NCI-H2029 (cell line): ENCODE measurements around the gene WDR54.
"Not testable (repeated sequence)": the region's sequence is repeated elsewhere in the genome, so short reads cannot be mapped to it uniquely, and the experiment has no call there.

Experiments
- DNase-seq: peaks from one replicate; lab custom pipeline; 2025; lab: John Stamatoyannopoulos, UW

Gene WDR54

DNA sequence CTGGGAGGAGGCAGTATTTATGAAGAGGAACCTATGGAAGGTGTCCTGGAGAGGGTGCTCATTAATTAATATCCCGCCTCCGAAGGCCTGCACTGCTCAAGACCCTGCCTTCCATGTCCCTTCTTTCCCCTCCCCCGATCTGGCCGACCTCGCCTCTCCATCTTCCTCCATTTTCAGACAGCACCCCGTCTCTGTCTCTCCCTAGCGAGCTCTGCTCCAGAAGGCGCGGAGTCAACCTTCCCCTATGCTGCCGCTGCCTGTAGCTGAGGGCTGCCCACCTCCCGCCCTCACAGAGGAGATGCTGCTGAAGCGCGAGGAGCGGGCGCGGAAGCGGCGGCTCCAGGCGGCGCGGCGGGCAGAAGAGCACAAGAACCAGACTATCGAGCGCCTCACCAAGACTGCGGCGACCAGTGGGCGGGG is 35.6 kb downstream of the WDR54 start:
- DNase-seq, result no peak

DNA sequence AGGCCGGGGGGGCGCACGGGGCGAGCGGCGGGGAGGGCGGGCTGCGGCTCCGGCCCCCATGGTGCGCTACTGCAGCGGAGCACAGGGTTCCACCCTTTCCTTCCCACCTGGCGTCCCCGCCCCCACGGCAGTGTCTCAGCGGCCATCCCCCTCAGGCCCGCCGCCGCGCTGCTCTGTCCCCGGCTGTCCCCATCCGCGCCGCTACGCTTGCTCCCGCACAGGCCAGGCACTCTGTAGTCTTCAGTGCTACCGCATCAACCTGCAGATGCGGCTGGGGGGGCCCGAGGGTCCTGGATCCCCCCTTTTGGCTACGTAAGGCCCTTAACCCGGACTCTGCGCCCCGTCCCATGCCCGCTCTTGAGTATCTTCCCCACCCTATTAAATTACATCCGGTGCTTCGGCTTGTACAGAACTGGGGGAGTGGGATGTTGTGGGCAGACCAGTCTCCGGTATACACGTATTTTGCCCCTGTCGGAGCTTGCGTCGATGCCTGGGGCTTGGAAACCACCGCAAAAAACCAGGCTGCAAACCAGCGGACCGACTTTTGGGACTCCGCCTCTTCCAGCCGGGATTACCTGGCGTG is 36.1 kb downstream of the WDR54 start:
- DNase-seq, result peak; percentile 49

DNA sequence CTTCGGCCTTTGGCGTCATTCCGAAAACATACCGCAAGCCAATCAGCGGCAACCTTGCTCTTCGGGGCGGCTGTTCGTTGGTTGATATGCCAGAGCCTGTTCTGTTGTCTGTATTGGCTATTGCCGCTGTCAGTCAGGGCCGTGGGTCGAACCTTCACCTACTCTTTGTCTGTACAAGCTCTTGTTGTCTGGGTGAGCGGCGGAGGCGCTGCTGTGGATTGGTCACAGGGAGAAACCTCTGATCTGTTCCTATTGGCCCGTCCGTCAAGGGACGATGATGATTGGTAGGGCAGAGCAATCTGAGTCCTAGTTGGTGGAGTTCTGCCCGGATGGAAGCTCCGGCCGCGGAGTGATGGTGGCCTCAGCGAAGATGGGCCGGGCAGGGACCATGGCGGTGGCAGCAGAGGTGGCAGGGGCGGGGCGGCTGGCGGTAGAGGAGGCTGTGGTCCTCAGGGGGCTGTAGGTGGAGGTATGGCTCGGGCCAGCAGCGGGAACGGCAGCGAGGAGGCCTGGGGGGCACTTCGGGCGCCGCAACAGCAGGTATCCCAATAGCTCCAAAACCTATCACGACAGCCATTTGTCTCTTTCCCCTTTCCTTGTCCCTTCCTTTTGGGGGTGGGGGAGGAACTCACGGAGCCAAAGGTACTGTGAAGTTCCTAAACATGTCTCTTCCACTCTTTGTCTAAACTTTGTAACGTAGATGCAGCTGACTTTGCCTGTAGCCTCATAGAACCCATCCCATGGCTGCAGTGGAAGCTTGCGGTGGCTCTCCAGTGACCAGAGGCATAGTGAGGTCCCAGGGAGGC is 36.8 kb downstream of the WDR54 start, which contains the start of gene WBP1:
WBP1 (plus strand) TSS at position 307 of the 806 bp plus-strand sequence; CDS start at position 472, 165 bp downstream.
- peak; percentile 97 for DNase-seq

DNA sequence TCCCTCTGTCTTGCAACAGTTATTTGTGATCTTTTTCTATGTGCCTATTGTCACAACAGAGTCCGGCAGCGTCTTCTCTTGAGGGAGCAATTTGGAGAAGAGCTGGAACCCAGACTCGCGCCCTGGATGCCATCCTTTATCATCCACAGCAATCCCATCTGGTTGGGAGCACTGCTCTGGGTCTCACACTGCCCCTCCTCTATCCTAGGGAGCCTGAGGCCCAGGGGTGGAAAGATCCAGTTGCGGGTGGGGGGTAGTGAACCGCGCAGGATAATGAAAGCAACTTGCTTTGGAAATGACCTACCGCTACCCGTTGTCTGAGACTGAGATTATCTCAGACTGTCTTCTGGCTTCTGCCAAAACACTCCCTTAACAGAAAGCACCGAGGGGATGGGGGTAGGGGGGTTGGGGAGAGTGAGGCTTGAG is 37.4 kb downstream of the WDR54 start:
- DNase-seq, result no peak

DNA sequence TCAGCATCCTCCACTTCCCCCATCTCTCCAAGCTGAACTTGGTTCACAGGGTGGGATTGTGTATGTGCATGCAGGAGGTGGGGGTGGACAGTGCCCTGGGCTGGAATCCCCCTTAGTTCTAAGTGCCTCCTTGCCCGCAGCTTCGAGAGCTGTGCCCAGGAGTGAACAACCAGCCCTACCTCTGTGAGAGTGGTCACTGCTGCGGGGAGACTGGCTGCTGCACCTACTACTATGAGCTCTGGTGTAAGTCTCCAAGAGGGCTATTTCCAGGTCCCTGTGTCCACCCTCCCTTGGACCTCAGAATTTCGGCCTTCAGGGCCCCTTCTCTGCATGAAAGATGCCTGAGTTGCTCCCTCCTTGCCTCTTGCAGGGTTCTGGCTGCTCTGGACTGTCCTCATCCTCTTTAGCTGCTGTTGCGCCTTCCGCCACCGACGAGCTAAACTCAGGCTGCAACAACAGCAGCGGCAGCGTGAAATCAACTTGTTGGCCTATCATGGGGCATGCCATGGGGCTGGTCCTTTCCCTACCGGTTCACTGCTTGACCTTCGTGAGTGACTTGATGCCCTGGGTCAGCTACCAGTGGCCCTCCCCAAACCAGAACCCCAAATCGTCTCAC is 38.1 kb downstream of the WDR54 start:
- DNase-seq, result not testable (repeated sequence)

DNA sequence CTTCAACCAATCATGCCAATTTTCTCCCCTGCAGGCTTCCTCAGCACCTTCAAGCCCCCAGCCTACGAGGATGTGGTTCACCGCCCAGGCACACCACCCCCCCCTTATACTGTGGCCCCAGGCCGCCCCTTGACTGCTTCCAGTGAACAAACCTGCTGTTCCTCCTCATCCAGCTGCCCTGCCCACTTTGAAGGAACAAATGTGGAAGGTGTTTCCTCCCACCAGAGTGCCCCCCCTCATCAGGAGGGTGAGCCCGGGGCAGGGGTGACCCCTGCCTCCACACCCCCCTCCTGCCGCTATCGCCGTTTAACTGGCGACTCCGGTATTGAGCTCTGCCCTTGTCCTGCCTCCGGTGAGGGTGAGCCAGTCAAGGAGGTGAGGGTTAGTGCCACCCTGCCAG is 38.7 kb downstream of the WDR54 start:
- not testable (repeated sequence) for DNase-seq

DNA sequence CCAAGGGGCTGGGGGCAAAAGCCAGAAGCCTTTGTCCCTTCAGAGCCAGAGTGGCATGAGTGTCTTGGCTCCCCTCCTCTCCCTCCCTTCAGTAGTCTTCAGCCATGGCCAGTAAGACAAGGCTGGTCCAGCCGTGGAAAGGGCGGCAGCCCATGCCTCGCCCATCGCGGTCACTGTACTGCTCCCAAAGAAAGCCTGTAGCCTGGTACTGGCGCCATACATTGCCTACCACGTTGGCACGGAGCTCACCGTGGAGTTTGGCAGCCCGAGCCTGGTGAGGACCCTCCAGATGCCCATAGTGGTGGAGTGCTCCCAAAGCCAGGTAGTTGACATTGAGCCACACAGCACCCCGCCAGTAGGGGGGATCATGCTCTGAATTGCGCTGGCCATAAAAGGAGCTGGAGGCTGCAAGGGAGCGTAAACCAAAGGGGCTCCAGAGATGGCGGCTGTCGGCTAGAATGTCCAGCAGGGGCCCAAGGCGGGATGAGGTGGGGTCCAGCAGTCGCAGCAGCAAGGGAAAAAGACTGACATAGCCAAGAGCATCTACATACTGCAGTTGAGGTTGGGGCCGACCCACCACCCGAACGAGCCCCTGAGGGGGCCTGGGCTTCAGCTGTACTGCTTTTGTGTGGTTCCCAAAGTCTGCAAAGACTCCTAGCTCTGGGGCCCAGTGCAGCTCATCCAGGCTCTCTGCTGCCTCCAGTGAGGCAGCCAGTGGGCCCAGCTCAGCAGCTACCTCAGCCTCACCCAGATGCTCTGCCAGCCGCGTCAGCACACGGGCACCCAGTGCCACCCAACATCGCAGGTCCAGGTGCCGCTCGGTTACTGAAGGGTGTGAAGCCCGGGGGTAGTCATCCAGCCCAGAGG is 39.9 kb downstream of the WDR54 start:
- DNase-seq, result no peak

DNA sequence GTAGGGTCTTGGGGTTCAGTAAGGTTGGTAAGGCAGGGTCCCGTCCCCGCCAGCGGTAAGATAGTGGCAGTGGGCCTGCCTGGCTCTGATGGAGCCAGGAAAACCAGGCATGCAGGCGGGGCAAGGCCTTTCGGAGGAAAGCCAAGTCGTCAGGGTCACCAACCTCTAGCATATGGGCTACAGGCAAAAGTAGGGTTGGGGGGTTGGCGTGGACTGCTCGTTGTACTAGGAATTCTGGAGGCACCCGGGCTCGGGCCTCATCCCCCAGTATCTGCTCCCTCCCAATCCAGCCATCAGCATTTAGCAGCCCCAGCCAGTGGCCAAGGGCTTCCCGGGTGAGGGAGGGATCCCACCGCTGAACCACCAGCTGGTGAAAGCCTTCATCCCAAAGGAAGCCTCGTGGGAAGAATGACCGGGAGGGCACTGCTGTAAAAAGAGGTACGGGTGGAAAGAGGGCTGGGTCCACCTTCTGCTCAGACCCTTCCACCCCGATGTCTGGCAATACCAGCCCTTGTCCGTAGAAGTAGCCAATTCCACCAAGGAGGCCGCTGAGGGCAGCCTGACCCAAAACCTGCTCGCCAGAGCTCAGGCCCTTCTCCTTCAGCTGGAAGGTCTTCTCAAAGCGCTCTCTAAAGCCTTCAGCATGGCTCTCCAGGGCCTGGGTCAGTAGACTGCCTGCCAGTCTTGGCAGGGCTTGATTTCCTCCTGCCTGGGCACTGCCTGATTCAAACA is 40.7 kb downstream of the WDR54 start:
- DNase-seq, result no peak

DNA sequence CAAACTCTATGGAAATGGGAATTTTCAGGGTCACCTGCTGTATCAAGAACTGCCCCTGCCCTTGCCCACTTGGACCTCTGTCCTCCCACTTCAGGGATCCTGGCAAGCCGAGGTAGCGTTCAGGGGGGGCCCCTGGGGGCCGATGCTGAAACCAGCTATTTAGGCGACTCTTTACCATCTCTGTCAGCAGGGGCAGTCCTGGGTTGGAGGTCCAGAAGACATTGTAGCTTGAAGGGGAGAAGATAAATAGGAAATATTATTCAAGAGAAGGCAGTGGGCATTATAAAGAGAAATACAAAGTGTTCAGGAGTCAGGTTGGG is 41.2 kb downstream of the WDR54 start:
- DNase-seq, result no peak

DNA sequence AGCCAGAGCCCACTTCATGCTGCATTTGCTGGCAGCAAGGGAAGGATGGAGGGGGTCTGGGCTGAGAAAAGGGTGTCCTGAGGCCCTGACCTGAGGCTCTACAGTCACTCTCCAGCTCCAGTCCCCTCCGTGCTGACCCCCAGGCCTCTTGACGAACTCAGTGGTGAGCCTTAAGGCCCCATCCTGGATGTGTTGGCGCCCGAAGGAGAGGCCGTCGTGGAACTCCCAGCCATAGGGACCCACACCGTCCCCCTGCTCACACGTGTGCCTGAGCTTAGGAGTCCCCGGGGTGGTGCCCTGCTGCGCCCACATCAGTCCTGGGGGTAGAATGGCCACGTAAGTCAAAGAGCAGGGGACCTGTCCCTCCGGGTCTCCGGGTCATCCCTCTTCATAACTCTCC is 42.9 kb downstream of the WDR54 start:
- no peak for DNase-seq

DNA sequence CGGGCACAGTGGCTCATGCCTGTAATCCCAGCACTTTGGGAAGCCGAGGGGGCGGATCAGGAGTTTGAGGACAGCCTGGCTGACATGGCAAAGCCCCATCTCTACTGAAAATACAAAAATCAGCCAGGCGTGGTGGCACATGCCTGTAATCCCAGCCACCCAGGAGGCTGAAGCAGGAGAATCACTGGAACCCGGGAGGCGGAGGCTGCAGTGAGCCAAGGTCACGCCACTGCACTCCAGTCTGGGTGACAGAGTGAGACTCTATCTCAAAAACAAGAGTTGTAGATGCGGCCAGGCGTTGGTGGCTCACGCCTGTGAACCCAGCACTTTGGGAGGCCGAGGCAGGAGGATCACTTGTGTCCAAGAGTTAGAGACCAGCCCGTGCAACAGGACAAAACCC is 49.2 kb downstream of the WDR54 start:
- DNase-seq, result not testable (repeated sequence)

DNA sequence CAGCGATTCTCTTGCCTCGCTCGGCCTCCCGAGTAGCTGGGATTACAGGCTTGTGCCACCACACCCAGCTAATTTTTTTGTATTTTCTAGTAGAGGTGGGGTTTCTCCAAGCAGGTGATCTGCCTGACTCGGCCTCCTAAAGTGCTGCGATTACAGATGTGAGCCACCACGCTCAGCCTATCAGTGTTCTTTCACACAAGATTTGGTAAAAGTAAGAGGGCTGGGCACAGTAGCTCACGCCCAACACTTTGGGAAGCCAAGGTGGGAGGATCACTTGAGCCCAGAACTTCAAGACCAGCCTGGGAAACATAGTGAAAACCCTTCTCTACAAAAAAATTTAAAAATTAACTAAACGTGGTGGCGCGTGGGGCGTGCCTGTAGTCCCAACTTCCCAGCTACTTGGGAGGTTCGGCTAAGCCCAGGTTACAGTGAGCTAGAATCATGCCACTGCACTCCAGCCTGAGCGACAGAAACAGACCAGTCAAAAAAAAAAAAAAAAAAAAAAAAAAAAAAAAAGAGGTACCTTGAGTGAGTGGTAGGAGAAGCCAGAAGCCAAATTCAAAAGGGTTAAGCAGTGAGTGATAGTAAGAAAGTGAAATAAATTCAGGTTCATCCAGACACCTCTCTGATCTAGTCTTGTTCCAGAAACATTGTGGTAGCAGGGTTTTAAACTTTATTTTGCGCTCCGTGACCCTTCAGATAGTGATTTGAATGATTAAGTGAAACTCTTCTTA is 50.0 kb downstream of the WDR54 start:
- DNase-seq, result no peak

DNA sequence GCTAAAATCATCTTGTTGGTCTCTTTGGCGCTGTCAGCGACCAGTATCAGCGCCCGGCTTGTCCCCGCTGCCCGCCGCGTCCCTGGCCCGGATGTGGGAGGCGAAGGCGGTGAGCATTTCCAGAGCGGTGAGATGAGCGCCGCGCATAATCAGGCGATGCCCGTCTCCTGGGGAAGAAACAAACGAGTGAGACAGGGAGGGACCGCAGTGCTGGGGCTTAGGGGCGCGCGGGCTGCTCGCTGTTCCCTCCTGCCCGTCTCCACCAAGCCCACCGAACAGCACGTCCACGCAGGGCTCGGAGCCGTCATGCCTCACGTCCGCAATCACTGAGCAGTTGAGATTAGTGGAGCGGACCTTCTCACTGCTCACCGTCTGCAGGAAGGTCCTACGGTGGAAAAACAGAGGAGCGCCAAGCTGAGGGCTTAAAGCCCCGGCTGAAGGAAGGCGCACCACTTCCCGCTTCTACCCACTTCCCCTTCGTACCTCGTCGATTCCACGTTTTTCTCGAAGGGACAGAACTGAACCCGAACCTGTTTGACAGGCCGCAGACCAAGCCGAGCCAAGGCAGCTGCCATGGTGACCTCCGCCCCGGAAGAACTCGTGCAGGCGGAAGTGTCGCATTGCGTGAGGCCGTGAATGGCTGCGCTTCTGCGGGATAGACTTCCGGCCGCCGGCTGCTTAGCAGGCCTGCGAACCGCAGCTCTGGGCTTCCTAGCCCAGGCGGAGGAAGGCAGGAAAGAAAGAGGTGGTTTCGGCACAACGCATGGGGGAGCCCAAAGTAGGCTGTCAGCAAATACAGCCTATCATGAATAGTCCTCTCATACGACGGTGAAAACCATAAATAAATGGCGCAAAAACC is 50.8 kb downstream of the WDR54 start, which contains the start of gene MRPL53:
MRPL53 (minus strand) TSS at position 595 of the 859 bp plus-strand sequence; CDS start at position 575, 20 bp downstream.
- peak; percentile 83 for DNase-seq

DNA sequence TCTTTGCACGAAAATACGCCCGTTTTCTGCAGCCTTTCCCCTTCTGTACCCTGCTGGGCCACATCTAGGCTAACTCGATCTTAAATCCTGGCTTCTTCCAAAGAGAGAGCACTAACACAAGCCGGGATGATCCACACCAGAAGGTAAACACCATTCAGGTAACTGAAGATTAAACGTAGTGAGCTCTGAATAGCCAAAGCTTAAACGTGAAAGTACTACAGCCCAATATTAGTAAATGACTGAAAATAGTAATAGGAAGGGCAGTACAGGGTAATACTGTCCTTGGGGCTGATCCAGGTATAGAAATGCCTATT is 51.4 kb downstream of the WDR54 start:
- DNase-seq, result no peak

DNA sequence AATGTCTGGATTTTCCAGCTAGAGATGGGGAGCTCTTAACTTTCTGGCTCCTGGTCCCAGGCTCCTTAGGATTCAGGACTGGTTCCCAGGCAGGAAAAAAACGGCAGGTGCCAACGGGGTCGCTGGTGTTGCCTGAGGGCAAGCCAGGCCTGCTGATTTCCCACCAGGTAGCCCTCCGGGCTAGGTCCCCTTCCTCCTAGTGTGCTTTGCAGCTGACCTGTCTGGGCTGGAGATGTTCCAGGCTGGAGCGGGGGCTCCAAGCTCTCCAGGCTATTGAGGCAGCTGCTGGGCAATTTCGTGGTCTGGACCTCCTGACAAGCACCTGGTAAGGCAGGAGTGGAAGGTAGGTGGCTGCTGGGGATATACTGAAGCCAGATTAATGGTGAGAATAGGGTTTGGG is 53.0 kb downstream of the WDR54 start:
- no peak for DNase-seq

DNA sequence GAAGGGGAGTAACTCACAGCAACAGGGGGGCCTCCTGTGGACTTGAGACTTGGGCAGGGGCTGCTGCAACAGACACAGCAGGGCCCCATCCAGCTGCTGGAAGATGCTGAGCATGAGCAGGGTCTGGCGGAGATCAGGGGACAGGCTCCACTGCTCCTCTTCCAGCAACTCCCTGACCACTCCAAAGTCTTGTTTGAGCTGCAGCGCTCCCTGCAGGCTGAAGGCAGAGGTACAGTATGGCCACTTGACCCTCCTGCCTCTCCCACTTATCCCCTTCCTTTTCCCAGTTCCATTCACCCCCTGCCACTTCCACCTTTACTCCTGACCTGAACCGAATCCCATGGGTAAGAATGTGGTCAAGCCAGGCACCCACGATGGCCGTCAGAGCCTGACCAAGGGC is 53.4 kb downstream of the WDR54 start:
- no peak for DNase-seq
